ENCODE measurements around the gene AREL1. TPM values are rescaled to one million over a fixed set of nuclear protein-coding genes. Genes with fewer than 3 reads are reported as not detected.

The AREL1 gene
- total RNA-seq, 1 experiment from 2014 or later, result 98.4 TPM

- H3K4me1 ChIP-seq (replicated peaks; ENCODE audit: insufficient read depth), result no peaks in the 10 kb centered on the region
- no peak for TF ChIP-seq EZH2 (IDR thresholded peaks at IDR 0.05; ENCODE audit: low read depth)
- no peak for TF ChIP-seq CTCF (conservative IDR thresholded peaks at IDR 0.05)
- no peaks in the 10 kb centered on the region for H3K27me3 ChIP-seq (ENCODE audit: insufficient read depth, low read depth)
- ChIA-PET CTCF (interaction anchor here (0.5 to 0.6 kb wide), 2 partner anchors 37 to 112 kb away, joined by 3 read pairs; no protein-coding TSS in a partner anchor), POLR2A (ENCODE audit: unreplicated experiment) (interaction anchor here (0.5 kb wide), 1 partner anchor 107 kb away, joined by 5 read pairs; no protein-coding TSS in a partner anchor)
- peaks cover 29% of the 10 kb centered on the region for H3K36me3 ChIP-seq (ENCODE audit: low read depth)
- H3K4me3 ChIP-seq, result no peak overlapping the region
- no peak overlapping the region for H3K4me2 ChIP-seq
- no peaks in the 10 kb centered on the region; the same call in 1 of the 2 replicates for H3F3A ChIP-seq (ENCODE audit: insufficient read depth, low read depth)
- H2AFZ ChIP-seq, result no peak overlapping the region
- DNase-seq, result no peak
- peaks cover 50% of the 10 kb centered on the region for H4K20me1 ChIP-seq (ENCODE audit: insufficient read depth)
- H3K79me2 ChIP-seq (ENCODE audit: low read depth), result peaks cover 62% of the 10 kb centered on the region
- H3K27ac ChIP-seq, result no peak overlapping the region
- intact Hi-C loops (cut with micrococcal nuclease; ENCODE audit: unreplicated experiment), result no loop called here
- H3K9me2 ChIP-seq (ENCODE audit: insufficient read depth), result no peaks in the 10 kb centered on the region
- no TSS peak for BruUV-seq (replicated peaks)
- no peaks in the 10 kb centered on the region for H3K9me3 ChIP-seq (ENCODE audit: insufficient read depth, low read depth)
Measured at GRCh38 chr14:74695406-74695805, 17.5 kb downstream of the AREL1 start.

GRCh38 chr14:74693191-74693590 lies 19.7 kb downstream of the AREL1 start:
- peaks cover 45% of the 10 kb centered on the region for H4K20me1 ChIP-seq (ENCODE audit: insufficient read depth)
- H3K4me3 ChIP-seq, result no peak overlapping the region
- H3K4me1 ChIP-seq (replicated peaks; ENCODE audit: insufficient read depth), result no peaks in the 10 kb centered on the region
- no peaks in the 10 kb centered on the region for H3K9me3 ChIP-seq (ENCODE audit: insufficient read depth, low read depth)
- DNase-seq, result no peak
- H3K36me3 ChIP-seq (ENCODE audit: low read depth), result peaks cover 36% of the 10 kb centered on the region
- ChIA-PET POLR2A (ENCODE audit: unreplicated experiment) (no interaction called here), CTCF (no interaction called here)
- intact Hi-C loops (cut with micrococcal nuclease; ENCODE audit: unreplicated experiment), result no loop called here
- no peak overlapping the region for H3K4me2 ChIP-seq
- no peaks in the 10 kb centered on the region; the same call in 1 of the 2 replicates for H3F3A ChIP-seq (ENCODE audit: insufficient read depth, low read depth)
- no peak for TF ChIP-seq EZH2 (IDR thresholded peaks at IDR 0.05; ENCODE audit: low read depth)
- no peak for TF ChIP-seq CTCF (conservative IDR thresholded peaks at IDR 0.05)
- peaks cover 51% of the 10 kb centered on the region for H3K79me2 ChIP-seq (ENCODE audit: low read depth)
- no peaks in the 10 kb centered on the region for H3K9me2 ChIP-seq (ENCODE audit: insufficient read depth)
- no peak overlapping the region for H2AFZ ChIP-seq
- no peak overlapping the region for H3K27ac ChIP-seq
- H3K27me3 ChIP-seq (ENCODE audit: insufficient read depth, low read depth), result no peaks in the 10 kb centered on the region
- BruUV-seq (replicated peaks), result no TSS peak

GRCh38 chr14:74691456-74691855 lies 21.4 kb downstream of the AREL1 start:
- H3K4me1 ChIP-seq (replicated peaks; ENCODE audit: insufficient read depth), result no peaks in the 10 kb centered on the region
- peaks cover 38% of the 10 kb centered on the region for H3K79me2 ChIP-seq (ENCODE audit: low read depth)
- no peaks in the 10 kb centered on the region for H3F3A ChIP-seq (ENCODE audit: insufficient read depth, low read depth)
- H2AFZ ChIP-seq, result no peak overlapping the region
- no peaks in the 10 kb centered on the region for H3K9me2 ChIP-seq (ENCODE audit: insufficient read depth)
- no peaks in the 10 kb centered on the region for H3K27me3 ChIP-seq (ENCODE audit: insufficient read depth, low read depth)
- peaks cover 34% of the 10 kb centered on the region for H4K20me1 ChIP-seq (ENCODE audit: insufficient read depth)
- ChIA-PET POLR2A (ENCODE audit: unreplicated experiment) (no interaction called here), CTCF (no interaction called here)
- intact Hi-C loops (cut with micrococcal nuclease; ENCODE audit: unreplicated experiment), result no loop called here
- TF ChIP-seq CTCF (conservative IDR thresholded peaks at IDR 0.05), result no peak
- no peak for TF ChIP-seq EZH2 (IDR thresholded peaks at IDR 0.05; ENCODE audit: low read depth)
- no TSS peak for BruUV-seq (replicated peaks)
- DNase-seq, result no peak
- H3K4me3 ChIP-seq, result no peak overlapping the region
- H3K27ac ChIP-seq, result no peak overlapping the region
- H3K36me3 ChIP-seq (ENCODE audit: low read depth), result peaks cover 36% of the 10 kb centered on the region
- H3K9me3 ChIP-seq (ENCODE audit: insufficient read depth, low read depth), result no peaks in the 10 kb centered on the region
- H3K4me2 ChIP-seq, result no peak overlapping the region

All from PC-9 (cell line).